HG03025 (cell line): ENCODE data around the gene CETN3.

Experiments
- ATAC-seq: cut with Tn5 transposase; IDR thresholded peaks from one replicate; pipeline ENCODE4 v1.9.1; 2021; ENCODE audit warnings: mild to moderate bottlenecking, moderate library complexity; ENCODE audit not compliant: unreplicated experiment, low FRiP score

The CETN3 gene

GRCh38 chr5:90409318-90410177 is at the start of gene CETN3:
Gene CETN3, minus strand, starts transcription at chr5:90409756. Its CDS starts 95 bp downstream, at chr5:90409661.
- ATAC-seq: peak; percentile 97

- ATAC-seq: no peak
Observed at GRCh38 chr5:90446961-90447360, 37.4 kb upstream of the CETN3 start.

- ATAC-seq: no peak
Observed at GRCh38 chr5:90440644-90441043, 31.1 kb upstream of the CETN3 start.

GRCh38 chr5:90438100-90438499 is 28.5 kb upstream of the CETN3 start:
- ATAC-seq: no peak

GRCh38 chr5:90437663-90438062 is 28.1 kb upstream of the CETN3 start:
- no peak for ATAC-seq

GRCh38 chr5:90434116-90434714 is 24.7 kb upstream of the CETN3 start:
- ATAC-seq: no peak

- no peak for ATAC-seq
Observed at GRCh38 chr5:90424245-90424644, 14.7 kb upstream of the CETN3 start.

- no peak for ATAC-seq
Observed at GRCh38 chr5:90421136-90421535, 11.6 kb upstream of the CETN3 start.

GRCh38 chr5:90418214-90418613 is 8.7 kb upstream of the CETN3 start:
- no peak for ATAC-seq

GRCh38 chr5:90410178-90410762 is 714 bp upstream of the CETN3 start:
- ATAC-seq: no peak

GRCh38 chr5:90408571-90409317 is 812 bp downstream of the CETN3 start:
- ATAC-seq: no peak

GRCh38 chr5:90406466-90406865 is 3.1 kb downstream of the CETN3 start:
- ATAC-seq: no peak

GRCh38 chr5:90402521-90403255 is 6.9 kb downstream of the CETN3 start:
- ATAC-seq: no peak

- no peak for ATAC-seq
Observed at GRCh38 chr5:90399251-90399650, 10.3 kb downstream of the CETN3 start.

- no peak for ATAC-seq
Observed at GRCh38 chr5:90398726-90399125, 10.8 kb downstream of the CETN3 start.

- ATAC-seq: no peak
Observed at GRCh38 chr5:90395005-90395404, 14.6 kb downstream of the CETN3 start.

GRCh38 chr5:90390928-90391327 is 18.6 kb downstream of the CETN3 start:
- no peak for ATAC-seq

GRCh38 chr5:90390326-90390725 is 19.2 kb downstream of the CETN3 start:
- ATAC-seq: no peak

GRCh38 chr5:90387508-90387907 is 22.0 kb downstream of the CETN3 start:
- no peak for ATAC-seq

GRCh38 chr5:90386099-90386710 is 23.4 kb downstream of the CETN3 start:
- no peak for ATAC-seq
